Astrocyte (in vitro differentiated cells and primary cell): ENCODE measurements around the gene NT5DC3.

Experiments
- CTCF ChIP-seq: IDR thresholded peaks from 2 replicates; pipeline ENCODE4 v1.5.1; 2011; ENCODE audit warnings: low read depth, mild to moderate bottlenecking, inconsistent platforms, low read length, moderate library complexity; ENCODE audit not compliant: insufficient read depth
- EZH2 ChIP-seq: IDR thresholded peaks from 2 replicates; pipeline ENCODE4 v1.6.1; 2012; ENCODE audit warnings: mild to moderate bottlenecking, low read length, inconsistent platforms; ENCODE audit not compliant: insufficient read depth

- TF ChIP-seq CTCF (no peak), EZH2 (no peak)
Observed at GRCh38 chr12:103882861-103883596, 42.0 kb upstream of the NT5DC3 start.
